ENCODE measurements around the gene ZNF774.

DNA sequence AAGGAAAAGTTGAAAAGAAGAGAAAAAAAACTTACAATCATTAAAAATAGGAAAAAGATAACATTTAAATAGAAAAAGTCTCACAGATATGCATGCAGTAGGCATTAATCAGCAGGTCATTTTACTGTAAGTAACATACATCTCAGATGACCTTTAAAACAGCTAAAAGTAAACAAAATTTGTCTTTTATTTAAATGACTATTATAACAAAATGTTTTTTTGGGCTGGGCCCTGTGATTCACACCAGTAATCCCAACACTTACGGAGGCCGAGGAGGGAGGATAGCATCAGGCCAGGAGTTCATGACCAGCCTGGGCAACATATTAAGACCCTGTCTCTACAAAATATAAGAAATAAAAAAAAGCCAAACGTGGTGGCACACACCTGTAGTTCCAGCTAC is 50.7 kb downstream of the ZNF774 start:
- TF ChIP-seq TAF1 (IDR thresholded peaks at IDR 0.05; ENCODE audit: borderline replicate concordance, insufficient read depth, low read length) (no peak), SIN3A (IDR thresholded peaks at IDR 0.05; ENCODE audit: borderline replicate concordance, insufficient read depth, low read length) (no peak), POLR2AphosphoS5 (IDR thresholded peaks at IDR 0.05; ENCODE audit: low read depth, low read length) (no peak), FOXP2 (optimal IDR thresholded peaks at IDR 0.05; ENCODE audit: borderline replicate concordance, extremely low read depth, extremely low read length, insufficient read depth) (no peak)
- TF ChIP-seq, protein P1, sequence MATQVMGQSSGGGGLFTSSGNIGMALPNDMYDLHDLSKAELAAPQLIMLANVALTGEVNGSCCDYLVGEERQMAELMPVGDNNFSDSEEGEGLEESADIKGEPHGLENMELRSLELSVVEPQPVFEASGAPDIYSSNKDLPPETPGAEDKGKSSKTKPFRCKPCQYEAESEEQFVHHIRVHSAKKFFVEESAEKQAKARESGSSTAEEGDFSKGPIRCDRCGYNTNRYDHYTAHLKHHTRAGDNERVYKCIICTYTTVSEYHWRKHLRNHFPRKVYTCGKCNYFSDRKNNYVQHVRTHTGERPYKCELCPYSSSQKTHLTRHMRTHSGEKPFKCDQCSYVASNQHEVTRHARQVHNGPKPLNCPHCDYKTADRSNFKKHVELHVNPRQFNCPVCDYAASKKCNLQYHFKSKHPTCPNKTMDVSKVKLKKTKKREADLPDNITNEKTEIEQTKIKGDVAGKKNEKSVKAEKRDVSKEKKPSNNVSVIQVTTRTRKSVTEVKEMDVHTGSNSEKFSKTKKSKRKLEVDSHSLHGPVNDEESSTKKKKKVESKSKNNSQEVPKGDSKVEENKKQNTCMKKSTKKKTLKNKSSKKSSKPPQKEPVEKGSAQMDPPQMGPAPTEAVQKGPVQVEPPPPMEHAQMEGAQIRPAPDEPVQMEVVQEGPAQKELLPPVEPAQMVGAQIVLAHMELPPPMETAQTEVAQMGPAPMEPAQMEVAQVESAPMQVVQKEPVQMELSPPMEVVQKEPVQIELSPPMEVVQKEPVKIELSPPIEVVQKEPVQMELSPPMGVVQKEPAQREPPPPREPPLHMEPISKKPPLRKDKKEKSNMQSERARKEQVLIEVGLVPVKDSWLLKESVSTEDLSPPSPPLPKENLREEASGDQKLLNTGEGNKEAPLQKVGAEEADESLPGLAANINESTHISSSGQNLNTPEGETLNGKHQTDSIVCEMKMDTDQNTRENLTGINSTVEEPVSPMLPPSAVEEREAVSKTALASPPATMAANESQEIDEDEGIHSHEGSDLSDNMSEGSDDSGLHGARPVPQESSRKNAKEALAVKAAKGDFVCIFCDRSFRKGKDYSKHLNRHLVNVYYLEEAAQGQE (IDR thresholded peaks at IDR 0.05; ENCODE audit: insufficient read depth in 1 of 2, low read depth in 2 of 2, low read length in 2 of 2) = no peak

Measured in PFSK-1 (cell line).